ENCODE results near the gene SOAT2.

DNA sequence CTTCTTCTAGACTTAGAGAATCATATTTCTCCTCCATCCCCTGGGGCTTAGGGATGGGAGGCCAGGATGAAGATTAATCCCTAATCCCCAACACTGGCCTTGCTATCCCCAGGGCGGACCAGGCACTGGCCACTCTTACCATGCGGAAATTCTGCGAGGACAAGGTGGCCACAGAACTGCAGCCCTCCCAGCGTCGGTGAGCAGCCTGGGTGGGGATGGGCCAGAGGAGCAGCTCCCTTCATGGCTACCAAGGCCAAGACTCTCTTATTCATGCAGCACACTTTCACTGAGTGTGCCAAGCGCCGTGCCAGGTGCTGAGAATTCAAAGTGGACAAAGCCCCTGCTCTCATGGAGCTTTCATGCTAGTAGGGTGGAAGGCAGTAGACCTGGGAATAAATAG lies 46.4 kb upstream of the SOAT2 start:
- no peak for TF ChIP-seq POLR2A (IDR thresholded peaks at IDR 0.05; ENCODE audit: low read depth, low read length)
- no peak for TF ChIP-seq POLR2AphosphoS5 (IDR thresholded peaks at IDR 0.05; ENCODE audit: low read depth, low read length)
- TF ChIP-seq TAF1 (IDR thresholded peaks at IDR 0.05; ENCODE audit: borderline replicate concordance, low read depth, low read length) = no peak

All from GM12892 (cell line).